ENCODE data around the gene GATB. TPM values are rescaled to one million over a fixed set of nuclear protein-coding genes. Genes with fewer than 3 reads are reported as not detected.

GATB gene
- total RNA-seq, 4 donors from 2014 or later = 34.3 to 66.3 (median 47.2) TPM

GRCh38 chr4:151651496-151651895, 109.3 kb downstream of the GATB start:
- H3K9me3 ChIP-seq = no peaks in the 10 kb centered on the region
- H3K4me1 ChIP-seq = peaks cover 4% of the 10 kb centered on the region
- peaks cover 12% of the 10 kb centered on the region for H3K36me3 ChIP-seq
- H3K27me3 ChIP-seq = no peaks in the 10 kb centered on the region
- WGBS = 100% methylated on average over 1 of the region's 1 CpG
- no peak for DNase-seq (ENCODE audit: low spot score in 2 of 2)
- no peak overlapping the region for H3K27ac ChIP-seq
- no peak overlapping the region for H3K4me3 ChIP-seq
- TF ChIP-seq EP300 (IDR thresholded peaks at IDR 0.05) (no peak), POLR2A (IDR thresholded peaks at IDR 0.05) (no peak), POLR2AphosphoS5 (IDR thresholded peaks at IDR 0.05) (no peak)
- TF ChIP-seq, protein P1, sequence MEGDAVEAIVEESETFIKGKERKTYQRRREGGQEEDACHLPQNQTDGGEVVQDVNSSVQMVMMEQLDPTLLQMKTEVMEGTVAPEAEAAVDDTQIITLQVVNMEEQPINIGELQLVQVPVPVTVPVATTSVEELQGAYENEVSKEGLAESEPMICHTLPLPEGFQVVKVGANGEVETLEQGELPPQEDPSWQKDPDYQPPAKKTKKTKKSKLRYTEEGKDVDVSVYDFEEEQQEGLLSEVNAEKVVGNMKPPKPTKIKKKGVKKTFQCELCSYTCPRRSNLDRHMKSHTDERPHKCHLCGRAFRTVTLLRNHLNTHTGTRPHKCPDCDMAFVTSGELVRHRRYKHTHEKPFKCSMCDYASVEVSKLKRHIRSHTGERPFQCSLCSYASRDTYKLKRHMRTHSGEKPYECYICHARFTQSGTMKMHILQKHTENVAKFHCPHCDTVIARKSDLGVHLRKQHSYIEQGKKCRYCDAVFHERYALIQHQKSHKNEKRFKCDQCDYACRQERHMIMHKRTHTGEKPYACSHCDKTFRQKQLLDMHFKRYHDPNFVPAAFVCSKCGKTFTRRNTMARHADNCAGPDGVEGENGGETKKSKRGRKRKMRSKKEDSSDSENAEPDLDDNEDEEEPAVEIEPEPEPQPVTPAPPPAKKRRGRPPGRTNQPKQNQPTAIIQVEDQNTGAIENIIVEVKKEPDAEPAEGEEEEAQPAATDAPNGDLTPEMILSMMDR (IDR thresholded peaks at IDR 0.05) = no peak

DNA sequence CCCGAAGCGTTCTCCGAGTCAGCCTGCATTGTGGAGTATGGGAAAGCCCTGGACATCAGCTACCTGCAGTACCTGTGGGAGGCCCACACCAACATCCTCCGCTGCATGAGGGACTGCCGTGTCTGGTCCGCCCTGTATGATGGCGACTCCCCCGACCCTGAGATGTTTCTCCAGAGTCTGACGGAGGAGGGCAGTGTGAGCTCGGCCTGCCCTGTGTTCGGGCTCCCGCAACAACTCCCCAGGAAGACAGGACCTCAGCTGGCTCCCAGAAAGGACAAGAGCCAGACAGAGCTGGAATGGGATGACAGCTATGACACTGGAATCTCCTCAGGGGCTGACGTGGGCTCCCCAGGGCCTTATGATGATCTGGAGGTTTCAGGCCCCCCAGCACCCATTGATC, 111.3 kb downstream of the GATB start:
- Histone ChIP-seq H3K9me3 (no peaks in the 10 kb centered on the region), H3K4me1 (peaks cover 4% of the 10 kb centered on the region), H3K27ac (no peak overlapping the region), H3K36me3 (peaks cover 15% of the 10 kb centered on the region), H3K4me3 (no peak overlapping the region), H3K27me3 (no peaks in the 10 kb centered on the region)
- TF ChIP-seq, protein P1 (IDR thresholded peaks at IDR 0.05) = no peak
- TF ChIP-seq POLR2AphosphoS5 (IDR thresholded peaks at IDR 0.05) = no peak
- no peak for TF ChIP-seq EP300 (IDR thresholded peaks at IDR 0.05)
- TF ChIP-seq POLR2A (IDR thresholded peaks at IDR 0.05) = no peak
- no peak for DNase-seq (ENCODE audit: low spot score in 2 of 2)
- 94% methylated on average over 3 of the region's 13 CpGs for WGBS

DNA sequence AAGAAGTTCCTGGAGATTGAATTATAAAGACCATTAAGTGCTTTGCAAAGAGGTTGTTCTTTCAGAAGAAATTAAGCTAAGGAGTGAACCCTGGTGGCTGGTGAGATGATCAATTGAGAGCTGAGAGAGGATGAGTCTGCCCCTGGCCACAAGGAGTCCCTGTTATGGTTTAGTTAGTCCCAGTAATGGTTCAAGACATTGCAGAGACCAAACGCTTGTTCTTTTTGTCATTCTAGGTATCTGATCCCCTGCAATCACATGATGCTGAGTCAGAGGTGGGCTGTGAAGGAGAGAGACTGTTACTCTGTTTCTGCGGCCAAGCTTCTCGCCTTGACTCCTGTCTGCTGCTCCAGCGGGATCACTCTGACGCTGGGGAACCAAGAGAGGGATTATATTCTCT, 114.5 kb downstream of the GATB start:
- H3K4me3 ChIP-seq = no peak overlapping the region
- no peaks in the 10 kb centered on the region for H3K27me3 ChIP-seq
- 94% methylated on average over 5 of the region's 5 CpGs for WGBS
- no peak for DNase-seq (ENCODE audit: low spot score in 2 of 2)
- no peak overlapping the region for H3K27ac ChIP-seq
- no peak for TF ChIP-seq EP300 (IDR thresholded peaks at IDR 0.05)
- TF ChIP-seq POLR2A (IDR thresholded peaks at IDR 0.05) = no peak
- TF ChIP-seq POLR2AphosphoS5 (IDR thresholded peaks at IDR 0.05) = no peak
- TF ChIP-seq, protein P1 (IDR thresholded peaks at IDR 0.05) = no peak
- H3K4me1 ChIP-seq = peaks cover 3% of the 10 kb centered on the region
- no peaks in the 10 kb centered on the region for H3K9me3 ChIP-seq
- H3K36me3 ChIP-seq = peaks cover 15% of the 10 kb centered on the region

- H3K9me3 ChIP-seq = no peaks in the 10 kb centered on the region
- H3K27me3 ChIP-seq = no peaks in the 10 kb centered on the region
- DNase-seq (ENCODE audit: low spot score in 2 of 2) = no peak
- WGBS = 64% methylated on average over 3 of the region's 3 CpGs
- H3K27ac ChIP-seq = no peak overlapping the region
- H3K4me3 ChIP-seq = no peak overlapping the region
- TF ChIP-seq, protein P1 (IDR thresholded peaks at IDR 0.05) = peak in 1 of 2 donors; percentile 9
- TF ChIP-seq POLR2A (IDR thresholded peaks at IDR 0.05) (no peak), POLR2AphosphoS5 (IDR thresholded peaks at IDR 0.05) (no peak)
- peaks cover 6% of the 10 kb centered on the region for H3K4me1 ChIP-seq
- peaks cover 5% of the 10 kb centered on the region for H3K36me3 ChIP-seq
Measured at GRCh38 chr4:151644622-151645021, 116.2 kb downstream of the GATB start.

DNA sequence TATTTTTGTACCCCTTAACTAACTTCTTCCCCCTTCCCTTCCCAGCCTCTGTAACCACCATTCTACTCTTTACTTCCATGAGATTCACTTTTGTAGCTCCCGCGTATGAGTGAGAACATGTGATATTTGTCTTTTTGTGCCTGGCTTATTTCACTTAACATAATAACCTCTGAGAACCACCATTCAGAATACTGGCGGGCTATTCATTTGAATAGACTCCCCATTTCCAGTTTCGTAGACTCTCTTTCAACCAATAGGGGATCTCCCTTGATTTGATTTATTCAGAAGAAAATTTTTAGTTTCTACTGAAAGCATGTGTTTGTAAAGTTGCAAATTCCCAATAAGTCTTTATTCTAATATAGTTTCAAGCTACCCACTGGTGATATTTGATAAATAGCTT, 117.2 kb downstream of the GATB start:
- no peaks in the 10 kb centered on the region for H3K9me3 ChIP-seq

More for the DNA sequence above, 117.2 kb downstream of the GATB start:
- DNase-seq (ENCODE audit: low spot score in 2 of 2) = no peak
- Histone ChIP-seq H3K4me3 (no peak overlapping the region), H3K36me3 (peaks cover 3% of the 10 kb centered on the region), H3K27ac (no peak overlapping the region), H3K27me3 (no peaks in the 10 kb centered on the region), H3K4me1 (peaks cover 6% of the 10 kb centered on the region)
- TF ChIP-seq POLR2AphosphoS5 (IDR thresholded peaks at IDR 0.05) (no peak), POLR2A (IDR thresholded peaks at IDR 0.05) (no peak), EP300 (IDR thresholded peaks at IDR 0.05) (no peak)
- TF ChIP-seq, protein P1 (IDR thresholded peaks at IDR 0.05) = no peak
- WGBS = 97% methylated on average over 4 of the region's 4 CpGs
